Large intestine (tissue), 3 donors: Measurements from ENCODE around the gene NCF4. TPM values are rescaled to one million over a fixed set of nuclear protein-coding genes. Genes with fewer than 3 reads are reported as not detected.

ENCODE experiments used
- DNase-seq, 2 donors: peaks; one replicate each; pipeline versions ENCODE4 v3.0.0 to v3.0.0-alpha.2; 2013
- H3K27ac ChIP-seq: one replicate; pipeline ENCODE4 v1.5.1; 2013; ENCODE audit warnings: low read length
- H3K27me3 ChIP-seq: 2 replicates; pipeline ENCODE4 v1.6.1; 2013; ENCODE audit warnings: low read length; ENCODE audit not compliant: control insufficient read depth, insufficient read depth
- H3K36me3 ChIP-seq: 2 replicates; pipeline ENCODE4 v1.6.1; 2013; ENCODE audit warnings: low read length; ENCODE audit not compliant: control insufficient read depth, insufficient read depth
- H3K4me1 ChIP-seq: one replicate; pipeline ENCODE4 v1.6.1; 2013; ENCODE audit warnings: low read length; ENCODE audit not compliant: control insufficient read depth, insufficient read depth
- H3K4me3 ChIP-seq: one replicate; pipeline ENCODE4 v1.5.1; 2013; ENCODE audit warnings: low read length
- H3K9me3 ChIP-seq: one replicate; pipeline ENCODE4 v1.6.1; 2013; ENCODE audit warnings: mild to moderate bottlenecking, low read depth, low read length, moderate library complexity; ENCODE audit not compliant: control insufficient read depth
- WGBS: methylation state at CpG from one replicate; pipeline ENCODE4 v1.1.5; 2013; ENCODE audit warnings: low lambda C conversion rate; ENCODE audit not compliant: insufficient coverage; 5-methylcytosine and 5-hydroxymethylcytosine counted together
- polyA plus RNA-seq: library from polyadenylated mRNA; unstranded; fragments of 120-200 nt; gene quantifications from one replicate; pipeline ENCODE4 v1.2.1, GENCODE V29; 2013

The NCF4 gene
- polyA plus RNA-seq, 1 donor, result 9.2 TPM

DNA sequence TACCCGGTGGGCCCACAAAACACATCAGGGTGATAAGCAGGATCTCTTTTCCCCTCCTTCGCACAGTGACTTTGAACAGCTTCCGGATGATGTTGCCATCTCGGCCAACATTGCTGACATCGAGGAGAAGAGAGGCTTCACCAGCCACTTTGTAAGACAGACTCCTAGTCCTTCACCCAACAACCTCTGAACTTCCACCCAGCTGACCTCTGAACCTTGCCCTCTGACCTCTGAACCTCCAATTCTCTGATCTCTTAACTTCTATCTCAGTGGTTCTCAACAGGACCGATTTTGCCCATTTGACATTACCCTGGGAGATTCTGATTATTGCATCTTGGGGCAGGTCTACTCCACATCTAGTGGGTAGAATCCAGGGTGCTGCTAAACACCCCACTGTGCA is 3.2 kb downstream of the NCF4 start:
- Histone ChIP-seq H3K9me3 (no peaks in the 10 kb centered on the region), H3K4me1 (no peaks in the 10 kb centered on the region), H3K36me3 (no peaks in the 10 kb centered on the region), H3K4me3 (no peak overlapping the region), H3K27ac (no peak overlapping the region), H3K27me3 (peaks cover 2% of the 10 kb centered on the region)
- WGBS, result no CpG with 5 or more reads among the region's 6 CpGs
- no peak for DNase-seq

- no peaks in the 10 kb centered on the region for H3K9me3 ChIP-seq
- no peaks in the 10 kb centered on the region for H3K36me3 ChIP-seq
- peaks cover 7% of the 10 kb centered on the region for H3K27me3 ChIP-seq
- H3K4me1 ChIP-seq, result no peaks in the 10 kb centered on the region
- no peak overlapping the region for H3K4me3 ChIP-seq
- H3K27ac ChIP-seq, result no peak overlapping the region
- DNase-seq, result no peak
- WGBS, result 89% methylated on average over 4 of the region's 14 CpGs
These were observed 3.8 kb downstream of the NCF4 start for GRCh38 chr22:36864454-36865215.

DNA sequence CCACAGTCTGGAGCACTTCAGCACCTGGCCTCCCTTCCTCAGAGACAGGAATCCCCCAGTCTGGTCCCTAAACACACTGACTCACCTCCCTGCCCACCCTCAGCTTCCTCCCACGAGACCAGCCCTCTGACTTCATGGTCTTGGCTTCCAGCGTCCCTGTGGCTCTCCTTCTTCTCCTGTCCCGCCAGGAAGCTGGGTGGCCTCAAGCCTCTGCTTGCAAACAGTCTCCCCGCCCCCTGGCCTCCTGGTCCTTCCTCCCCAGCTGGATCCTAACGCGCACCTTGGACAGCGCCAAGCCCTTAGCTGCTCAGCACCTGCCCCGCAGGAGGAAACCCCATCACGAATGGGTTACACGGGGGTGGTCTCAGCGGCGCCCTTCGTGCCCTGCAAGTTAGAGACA is 4.5 kb downstream of the NCF4 start:
- Histone ChIP-seq H3K27ac (no peak overlapping the region), H3K4me1 (no peaks in the 10 kb centered on the region), H3K4me3 (no peak overlapping the region), H3K9me3 (no peaks in the 10 kb centered on the region), H3K27me3 (peaks cover 10% of the 10 kb centered on the region), H3K36me3 (no peaks in the 10 kb centered on the region)
- WGBS, result no CpG with 5 or more reads among the region's 13 CpGs
- no peak for DNase-seq

- Histone ChIP-seq H3K27me3 (peaks cover 10% of the 10 kb centered on the region), H3K4me3 (no peak overlapping the region), H3K4me1 (no peaks in the 10 kb centered on the region), H3K27ac (no peak overlapping the region), H3K9me3 (no peaks in the 10 kb centered on the region), H3K36me3 (no peaks in the 10 kb centered on the region)
- DNase-seq, result no peak
- WGBS, result no CpG with 5 or more reads among the region's 5 CpGs
These were observed 6.9 kb downstream of the NCF4 start for GRCh38 chr22:36867695-36868094.

DNA sequence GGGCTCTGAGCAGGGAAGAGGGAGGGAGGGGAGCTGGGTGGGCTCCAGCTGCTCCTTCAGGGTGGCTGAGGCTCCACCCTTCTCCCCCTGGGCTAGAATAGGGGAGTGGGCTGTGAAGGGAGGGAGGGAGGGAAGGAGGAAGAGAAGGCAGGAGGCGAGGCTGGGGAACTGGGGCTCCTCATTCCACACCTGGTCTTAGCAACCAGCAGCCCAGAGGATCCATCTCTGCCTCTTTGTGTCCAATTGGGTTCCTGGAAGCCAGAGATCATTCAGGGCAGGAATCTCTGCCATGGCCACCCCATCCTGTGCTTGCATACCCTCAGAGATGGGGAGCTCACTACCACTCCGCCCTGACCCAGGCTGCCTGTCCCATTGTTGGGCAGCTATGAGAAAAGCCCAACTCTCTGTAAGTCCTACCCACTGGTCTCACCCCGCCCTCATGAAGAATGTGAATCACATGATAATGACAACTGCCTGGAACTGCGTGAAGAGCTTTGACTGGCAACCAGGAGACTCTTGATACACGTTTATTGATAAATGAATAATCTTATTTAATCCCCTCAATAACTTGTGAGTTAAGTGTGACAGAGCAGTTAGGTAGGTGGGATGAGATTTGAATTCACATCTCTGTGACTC is 7.9 kb downstream of the NCF4 start:
- H3K36me3 ChIP-seq, result no peaks in the 10 kb centered on the region
- H3K4me1 ChIP-seq, result no peaks in the 10 kb centered on the region
- no peaks in the 10 kb centered on the region for H3K9me3 ChIP-seq
- no peak overlapping the region for H3K4me3 ChIP-seq
- H3K27me3 ChIP-seq, result peaks cover 10% of the 10 kb centered on the region
- no peak for DNase-seq
- WGBS, result no CpG with 5 or more reads among the region's 5 CpGs
- no peak overlapping the region for H3K27ac ChIP-seq

- no peaks in the 10 kb centered on the region for H3K4me1 ChIP-seq
- H3K27ac ChIP-seq, result no peak overlapping the region
- H3K9me3 ChIP-seq, result no peaks in the 10 kb centered on the region
- no peaks in the 10 kb centered on the region for H3K36me3 ChIP-seq
- no peak overlapping the region for H3K4me3 ChIP-seq
- H3K27me3 ChIP-seq, result peaks cover 8% of the 10 kb centered on the region
- no CpG with 5 or more reads among the region's 14 CpGs for WGBS
- DNase-seq, result no peak
These were observed 9.4 kb downstream of the NCF4 start for GRCh38 chr22:36870250-36870649.

DNA sequence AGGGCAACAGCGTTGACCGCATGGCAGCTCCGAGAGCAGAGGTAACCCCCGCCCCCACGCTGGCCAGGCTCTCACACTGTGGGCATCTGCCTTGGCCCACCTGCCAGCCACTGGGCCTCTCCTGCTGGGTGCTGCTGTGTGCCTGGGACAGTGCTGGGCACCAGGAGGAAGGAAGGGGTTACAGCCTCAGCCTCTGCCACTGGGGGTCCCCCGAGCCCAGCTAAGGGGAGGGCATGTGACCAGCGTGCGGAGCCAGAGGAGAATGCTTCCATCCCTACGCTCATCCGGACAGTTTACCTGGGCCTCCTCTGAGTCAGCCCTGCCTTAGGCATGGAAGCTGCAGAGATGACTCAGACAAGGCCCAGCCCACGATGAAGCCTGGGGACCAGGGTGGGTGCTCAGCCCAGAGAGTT is 10.9 kb downstream of the NCF4 start:
- Histone ChIP-seq H3K4me3 (no peak overlapping the region), H3K27me3 (peaks cover 8% of the 10 kb centered on the region), H3K36me3 (no peaks in the 10 kb centered on the region), H3K27ac (no peak overlapping the region), H3K4me1 (no peaks in the 10 kb centered on the region), H3K9me3 (no peaks in the 10 kb centered on the region)
- DNase-seq, result no peak
- no CpG with 5 or more reads among the region's 11 CpGs for WGBS

- Histone ChIP-seq H3K36me3 (no peaks in the 10 kb centered on the region), H3K27ac (no peak overlapping the region), H3K4me3 (no peak overlapping the region), H3K4me1 (no peaks in the 10 kb centered on the region), H3K27me3 (peaks cover 8% of the 10 kb centered on the region), H3K9me3 (no peaks in the 10 kb centered on the region)
- WGBS, result no CpG with 5 or more reads among the region's 3 CpGs
- DNase-seq, result no peak
These were observed 11.3 kb downstream of the NCF4 start for GRCh38 chr22:36872084-36872483.

DNA sequence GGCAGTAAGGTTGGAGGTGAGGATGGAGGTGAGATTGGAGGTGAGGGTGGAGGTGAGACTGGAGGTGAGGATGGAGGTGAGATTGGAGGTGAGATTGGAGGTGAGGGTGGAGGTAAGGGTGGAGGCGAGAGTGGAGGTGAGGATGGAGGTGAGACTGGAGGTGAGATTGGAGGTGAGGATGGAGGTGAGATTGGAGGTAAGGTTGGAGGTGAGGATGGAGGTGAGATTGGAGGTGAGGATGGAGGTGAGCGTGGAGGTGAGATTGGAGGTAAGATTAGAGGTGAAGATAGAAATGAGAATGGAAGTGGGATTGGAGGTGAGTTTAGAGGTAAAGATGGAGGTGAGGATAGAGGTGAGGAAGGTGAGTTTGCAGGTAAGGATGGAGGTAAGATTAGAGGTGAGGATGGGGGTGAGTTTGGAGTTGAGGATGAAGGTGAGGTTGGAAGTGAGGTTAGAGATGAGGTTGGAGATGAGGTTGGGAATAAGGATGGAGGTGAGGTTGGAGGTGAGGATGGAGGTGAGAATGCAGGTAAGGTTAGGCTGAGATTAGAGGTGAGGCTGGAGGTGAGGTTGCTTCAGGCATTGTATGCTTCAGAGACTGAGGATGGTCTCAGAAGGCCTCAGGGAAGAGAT is 12.2 kb downstream of the NCF4 start:
- Histone ChIP-seq H3K4me1 (no peaks in the 10 kb centered on the region), H3K4me3 (no peak overlapping the region), H3K27me3 (peaks cover 11% of the 10 kb centered on the region), H3K27ac (no peak overlapping the region), H3K9me3 (no peaks in the 10 kb centered on the region), H3K36me3 (no peaks in the 10 kb centered on the region)
- DNase-seq, result no peak
- WGBS, result 100% methylated on average over 2 of the region's 2 CpGs

DNA sequence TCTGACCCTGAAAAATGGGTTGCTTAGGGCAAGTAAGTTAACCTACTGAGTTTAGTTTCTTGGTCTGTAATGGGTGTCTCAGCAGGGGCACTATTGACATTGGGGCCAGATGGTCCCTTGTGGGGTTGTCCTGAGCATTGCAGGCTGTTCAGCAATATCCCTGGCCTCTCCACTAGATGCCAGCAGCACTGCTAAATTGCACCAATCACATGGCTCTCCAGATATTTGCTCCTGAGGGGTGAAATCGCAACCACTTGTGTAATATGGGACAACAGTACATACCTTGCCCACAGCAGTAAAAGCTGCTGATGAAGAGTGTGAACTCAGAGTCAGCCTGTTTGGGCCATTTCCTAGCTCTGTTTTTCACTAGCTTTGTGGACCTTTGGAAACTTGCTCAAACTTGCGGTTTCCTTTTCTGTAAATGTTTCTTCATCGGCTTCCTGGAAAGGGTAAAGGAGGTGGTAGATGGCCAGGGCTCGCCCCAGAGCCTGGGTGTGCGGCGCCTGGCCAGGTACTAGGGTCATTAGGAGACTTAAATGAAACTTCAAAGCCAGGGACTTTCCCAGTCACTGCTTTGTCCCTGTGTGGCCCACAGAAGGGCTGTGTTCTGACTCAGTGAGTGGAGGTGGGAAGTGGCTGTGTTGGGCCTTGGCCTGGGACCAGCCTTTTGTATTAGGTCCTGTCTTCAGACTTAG is 13.0 kb downstream of the NCF4 start:
- WGBS, result no CpG with 5 or more reads among the region's 6 CpGs
- H3K27me3 ChIP-seq, result peaks cover 11% of the 10 kb centered on the region
- no peaks in the 10 kb centered on the region for H3K9me3 ChIP-seq
- no peaks in the 10 kb centered on the region for H3K36me3 ChIP-seq
- H3K27ac ChIP-seq, result no peak overlapping the region
- DNase-seq, result peak; percentile 31 to 46
- H3K4me1 ChIP-seq, result no peaks in the 10 kb centered on the region
- no peak overlapping the region for H3K4me3 ChIP-seq
